GM21360 (cell line): ENCODE data around the gene LHFPL3.

Experiments used
- ATAC-seq: cut with Tn5 transposase; IDR thresholded peaks from one replicate; pipeline ENCODE4 v1.9.1; 2021; ENCODE audit warnings: mild to moderate bottlenecking, moderate library complexity; ENCODE audit not compliant: unreplicated experiment

LHFPL3 gene

GRCh38 chr7:104838537-104839299 is 510.3 kb downstream of the LHFPL3 start:
- no peak for ATAC-seq

- ATAC-seq, result no peak
These were observed 511.4 kb downstream of the LHFPL3 start for GRCh38 chr7:104839842-104840241.

GRCh38 chr7:104841798-104842197 is 513.4 kb downstream of the LHFPL3 start:
- no peak for ATAC-seq

GRCh38 chr7:104843198-104843597 is 514.8 kb downstream of the LHFPL3 start:
- ATAC-seq, result no peak

- ATAC-seq, result no peak
These were observed 517.2 kb downstream of the LHFPL3 start for GRCh38 chr7:104845557-104845956.

- ATAC-seq, result no peak
These were observed 518.3 kb downstream of the LHFPL3 start for GRCh38 chr7:104846731-104847130.

- peak; percentile 56 for ATAC-seq
These were observed 520.0 kb downstream of the LHFPL3 start for GRCh38 chr7:104848138-104848990.

GRCh38 chr7:104850374-104850773 is 522.0 kb downstream of the LHFPL3 start:
- ATAC-seq, result no peak

GRCh38 chr7:104851268-104851667 is 522.9 kb downstream of the LHFPL3 start:
- ATAC-seq, result no peak

- ATAC-seq, result no peak
These were observed 524.0 kb downstream of the LHFPL3 start for GRCh38 chr7:104852386-104852785.

- no peak for ATAC-seq
These were observed 527.5 kb downstream of the LHFPL3 start for GRCh38 chr7:104855861-104856260.

GRCh38 chr7:104857458-104858425 is 529.3 kb downstream of the LHFPL3 start:
- ATAC-seq, result peak; percentile 53

GRCh38 chr7:104859754-104860426 is 531.5 kb downstream of the LHFPL3 start:
- ATAC-seq, result no peak

- no peak for ATAC-seq
These were observed 533.5 kb downstream of the LHFPL3 start for GRCh38 chr7:104861729-104862390.

GRCh38 chr7:104862719-104863118 is 534.3 kb downstream of the LHFPL3 start:
- ATAC-seq, result no peak

GRCh38 chr7:104873401-104873800 is 545.0 kb downstream of the LHFPL3 start:
- ATAC-seq, result no peak

GRCh38 chr7:104878577-104878976 is 550.2 kb downstream of the LHFPL3 start:
- peak; percentile 91 for ATAC-seq

GRCh38 chr7:104883248-104883717 is 554.9 kb downstream of the LHFPL3 start:
- no peak for ATAC-seq

GRCh38 chr7:104883718-104884452 is 555.5 kb downstream of the LHFPL3 start:
- peak; percentile 85 for ATAC-seq
